HG03196 (cell line): ENCODE results near the gene CIT.

Experiments
- ATAC-seq: cut with Tn5 transposase; IDR thresholded peaks from one replicate; pipeline ENCODE4 v1.9.1; 2021; ENCODE audit not compliant: unreplicated experiment

The CIT gene

DNA sequence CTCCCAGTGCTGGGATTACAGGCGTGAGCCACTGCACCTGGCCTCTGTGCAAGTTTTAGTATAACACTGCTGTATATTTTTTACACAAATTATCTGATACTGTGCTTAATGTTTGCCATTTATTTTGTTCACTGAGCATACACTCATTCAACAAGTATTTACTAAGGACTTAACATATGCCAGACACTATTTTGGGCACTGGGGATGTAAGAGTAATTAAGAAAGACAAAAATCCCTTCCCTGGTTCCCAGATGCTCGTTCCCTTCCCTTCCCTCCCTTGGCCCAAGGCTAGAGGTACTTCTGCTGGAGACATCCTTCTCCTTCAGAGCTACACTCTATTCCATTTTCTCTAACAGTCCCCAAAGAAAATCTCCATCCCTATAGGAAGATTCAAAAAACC lies 12.5 kb downstream of the CIT start:
- no peak for ATAC-seq

- no peak for ATAC-seq
Measured at GRCh38 chr12:119859241-119859640, 17.9 kb downstream of the CIT start.

- no peak for ATAC-seq
Measured at GRCh38 chr12:119857041-119857591, 20.0 kb downstream of the CIT start.

GRCh38 chr12:119850330-119850729 lies 26.8 kb downstream of the CIT start:
- no peak for ATAC-seq

GRCh38 chr12:119843100-119843499 lies 34.0 kb downstream of the CIT start:
- no peak for ATAC-seq

GRCh38 chr12:119842380-119842779 lies 34.7 kb downstream of the CIT start:
- no peak for ATAC-seq

DNA sequence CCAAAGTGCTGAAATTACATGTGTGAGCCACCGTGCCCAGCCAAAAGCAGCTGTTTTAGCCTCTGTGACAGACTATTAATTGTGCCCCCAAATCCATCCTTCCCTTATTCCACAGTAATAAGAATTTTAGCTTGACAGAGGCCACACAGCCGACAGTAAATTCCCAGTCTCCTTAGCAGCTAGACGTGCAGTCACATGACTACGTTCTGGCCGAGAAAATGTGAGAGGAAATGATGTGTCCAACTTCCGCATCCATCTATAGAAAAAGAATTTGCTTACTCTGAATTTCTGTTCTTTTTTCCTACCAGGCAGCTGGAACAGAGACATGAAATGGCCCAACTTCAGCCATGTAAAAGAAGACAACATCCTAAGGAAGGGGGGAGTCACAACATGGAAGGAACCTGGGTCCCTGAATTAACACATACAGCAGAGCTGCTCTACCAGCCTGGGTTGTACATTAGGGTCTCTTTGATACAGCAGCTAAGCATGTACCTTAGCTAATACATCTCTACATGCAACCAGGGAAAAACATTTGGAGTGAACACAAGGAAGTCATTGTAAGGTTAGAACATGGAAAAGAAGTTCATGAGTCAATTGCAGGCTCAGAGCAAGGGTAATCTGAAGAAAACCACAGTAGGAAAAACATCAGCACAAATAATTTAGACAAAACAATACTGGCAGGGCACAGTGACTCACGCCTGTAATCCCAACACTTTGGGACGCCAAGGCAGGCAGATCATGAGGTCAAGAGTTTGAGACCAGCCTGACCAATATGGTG lies 35.5 kb downstream of the CIT start:
- ATAC-seq, result no peak

DNA sequence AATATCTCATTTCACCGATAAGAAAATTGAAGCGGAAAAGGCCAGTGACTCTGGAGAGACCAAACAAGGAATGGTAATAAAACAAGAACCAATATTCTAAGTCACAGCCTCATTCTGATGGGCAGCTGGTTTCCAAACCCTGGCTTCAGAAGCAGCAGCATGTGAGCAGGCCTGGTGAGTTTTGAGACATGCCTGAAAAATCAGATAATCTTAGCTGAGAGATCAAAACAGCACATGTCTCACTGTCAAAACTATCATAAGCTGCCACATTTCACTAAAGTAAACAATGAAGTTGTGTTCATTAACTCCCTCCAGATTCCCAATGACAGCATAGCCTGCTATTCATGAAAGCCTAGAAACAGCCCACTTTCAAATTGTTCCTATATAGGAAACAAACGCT lies 36.5 kb downstream of the CIT start:
- no peak for ATAC-seq

DNA sequence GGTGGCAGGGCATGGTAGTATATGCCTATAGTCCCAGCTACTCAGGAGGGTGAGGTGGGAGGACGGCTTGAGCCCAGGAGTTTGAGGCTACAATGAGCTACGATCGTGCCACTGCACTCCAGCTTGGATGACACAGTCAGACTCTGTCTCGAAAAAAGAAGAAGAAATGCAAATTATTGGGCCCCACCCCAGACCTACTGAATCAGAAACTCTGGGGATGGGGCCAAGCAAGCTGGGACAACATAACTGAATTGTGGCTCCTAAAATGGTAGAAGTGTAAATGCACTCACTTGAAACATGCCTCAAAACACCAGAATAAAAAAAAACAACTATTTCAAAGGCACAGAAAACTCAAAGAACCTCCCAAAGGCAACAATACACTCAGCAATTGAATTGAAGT lies 37.0 kb downstream of the CIT start:
- ATAC-seq, result no peak

DNA sequence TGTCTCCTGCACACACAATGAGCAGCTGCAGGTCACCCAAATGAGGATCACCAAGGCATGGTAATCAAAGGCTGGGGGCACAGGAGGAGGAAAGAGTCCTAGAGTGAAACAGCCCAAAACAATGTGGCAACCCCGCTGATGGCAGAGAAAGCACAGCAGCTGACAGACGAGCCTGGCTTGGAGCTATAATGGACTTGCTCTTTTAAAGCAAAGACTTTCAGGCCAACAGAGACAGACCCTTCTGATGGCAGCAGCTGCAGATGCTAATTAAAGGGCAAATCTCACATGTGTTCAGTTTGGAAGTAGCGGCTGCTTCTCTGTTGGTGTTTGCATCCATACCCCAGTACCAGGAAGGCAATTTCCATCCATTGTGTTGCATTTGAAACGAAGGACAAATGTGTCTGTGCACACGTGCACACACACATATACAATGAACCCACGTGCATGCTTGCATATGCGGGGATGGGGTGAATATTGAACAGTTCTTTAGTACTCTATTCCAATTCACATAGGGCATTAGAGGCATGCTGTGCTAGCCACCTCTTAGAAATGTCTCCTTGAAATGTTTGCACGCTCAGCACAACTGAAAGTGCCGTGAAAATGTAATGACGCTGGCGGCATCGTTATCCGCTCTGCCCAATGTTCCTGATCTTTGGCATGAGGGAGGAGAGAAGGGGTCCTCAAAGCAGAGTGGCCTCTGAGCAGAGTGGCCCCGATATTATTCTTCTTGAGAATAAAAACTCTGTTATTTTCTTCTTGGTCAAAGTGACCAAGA lies 38.1 kb downstream of the CIT start:
- ATAC-seq, result no peak

GRCh38 chr12:119836781-119837180 lies 40.3 kb downstream of the CIT start:
- no peak for ATAC-seq

DNA sequence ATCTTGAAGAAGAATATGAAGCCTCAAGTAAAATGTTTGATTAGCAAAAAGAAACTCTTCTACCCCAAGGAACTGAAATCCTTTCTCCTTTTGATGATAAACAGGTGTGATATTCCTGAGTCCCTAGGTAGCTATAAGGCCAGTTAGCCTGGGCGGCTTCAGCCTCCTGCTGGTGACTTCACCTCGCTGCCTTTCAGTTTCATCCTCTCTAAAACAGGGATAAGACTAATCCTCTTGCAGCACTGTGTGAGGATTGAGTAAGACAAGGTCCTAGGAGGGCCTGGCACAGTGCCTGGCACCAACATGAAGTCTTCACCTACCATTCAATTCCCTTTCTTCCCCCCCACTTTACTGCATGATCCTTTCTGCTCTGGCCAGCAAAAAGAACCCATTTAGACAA lies 42.1 kb downstream of the CIT start:
- ATAC-seq, result no peak

GRCh38 chr12:119829439-119829838 lies 47.7 kb downstream of the CIT start:
- ATAC-seq, result no peak

- no peak for ATAC-seq
Measured at GRCh38 chr12:119828300-119828699, 48.8 kb downstream of the CIT start.

- no peak for ATAC-seq
Measured at GRCh38 chr12:119827760-119828159, 49.4 kb downstream of the CIT start.

DNA sequence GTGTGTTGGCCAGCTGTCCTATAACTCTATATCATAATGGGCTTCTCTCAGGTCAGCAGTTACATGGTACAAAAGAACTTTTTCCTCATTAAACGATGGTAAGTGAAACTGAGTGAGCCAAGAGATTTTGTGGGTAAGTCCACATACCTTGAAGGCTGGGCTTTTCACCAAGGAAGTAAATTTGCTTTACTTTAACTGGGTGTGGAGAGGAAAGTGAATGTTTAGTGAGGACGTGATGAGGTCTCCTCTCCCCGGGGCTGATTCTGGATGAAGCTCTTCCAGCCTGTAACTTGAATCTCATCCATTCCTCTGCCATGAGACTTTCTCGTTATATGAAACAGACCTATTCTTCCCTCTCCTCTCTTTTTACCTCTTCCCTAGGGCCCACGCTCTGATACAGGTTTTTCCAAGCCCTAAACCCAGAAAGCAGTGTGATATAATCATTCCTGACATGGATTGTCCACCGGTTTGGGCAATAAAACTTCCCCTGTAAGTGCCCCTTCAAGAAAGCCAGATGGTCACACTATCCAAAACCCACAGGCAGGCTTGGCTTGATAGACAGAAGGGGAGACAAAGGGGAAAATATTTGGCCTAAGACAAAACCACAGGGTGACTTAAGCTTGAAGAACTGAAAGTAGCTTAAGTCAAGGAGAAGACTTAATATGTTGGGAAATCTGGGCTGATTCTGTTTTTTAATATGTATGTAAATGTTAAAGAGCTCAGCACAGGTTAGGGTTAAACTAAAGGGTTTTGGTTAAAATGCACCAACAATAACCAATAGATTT lies 50.3 kb downstream of the CIT start:
- ATAC-seq, result no peak

DNA sequence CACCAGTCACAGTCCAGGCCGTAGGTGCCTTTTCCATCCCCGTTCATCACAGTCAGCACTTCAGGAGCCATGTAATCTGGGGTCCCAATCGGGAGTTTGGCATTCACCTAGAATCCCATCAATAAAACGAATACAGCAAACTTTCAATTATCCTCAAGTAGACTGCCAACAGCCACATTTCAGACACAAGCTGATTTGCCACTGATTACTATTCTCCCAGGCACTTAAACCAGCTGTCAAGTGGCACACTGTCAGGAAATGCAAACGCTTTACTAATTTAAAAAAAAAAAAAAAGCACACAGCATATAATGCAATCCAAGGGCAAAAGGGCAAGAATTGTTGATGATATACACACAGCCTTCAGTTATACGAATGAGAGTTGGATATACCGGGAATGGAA lies 51.9 kb downstream of the CIT start:
- ATAC-seq, result no peak

DNA sequence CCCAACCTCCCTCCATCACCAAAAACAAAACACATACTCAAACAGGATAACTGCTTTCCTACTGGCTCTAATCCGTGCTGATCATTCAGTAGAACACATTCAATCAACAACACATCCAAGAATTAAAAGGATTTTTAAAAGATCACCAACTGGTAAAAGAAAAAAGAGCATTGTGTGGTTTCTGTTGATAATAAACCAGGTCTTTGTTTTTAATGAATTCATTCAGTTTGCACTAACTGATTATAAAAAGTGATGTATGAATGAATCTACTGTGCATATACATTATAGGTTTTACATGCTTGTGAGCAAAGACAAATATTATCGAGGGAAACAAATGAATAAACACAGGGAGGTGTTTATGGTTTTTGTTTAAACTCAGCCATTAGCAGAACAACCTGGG lies 55.1 kb downstream of the CIT start:
- no peak for ATAC-seq

DNA sequence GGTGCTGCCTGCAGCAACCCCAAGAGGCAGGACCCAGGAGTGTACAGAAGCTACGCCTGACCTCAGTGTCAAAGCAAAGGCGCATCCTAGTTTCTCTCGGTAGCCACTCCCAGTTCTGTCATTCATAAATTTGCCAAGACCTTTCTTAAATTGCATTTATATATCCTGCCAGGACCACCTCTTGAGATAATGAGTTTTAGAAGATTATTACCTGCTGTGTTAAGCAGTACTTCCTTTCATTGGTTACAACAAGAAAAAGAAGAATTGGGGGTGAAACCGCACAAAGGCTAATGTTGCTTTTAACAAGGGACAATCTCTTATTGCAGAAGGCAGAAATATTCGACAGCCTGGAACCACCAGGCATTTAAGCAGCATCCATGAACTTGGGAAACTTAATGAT lies 57.8 kb downstream of the CIT start:
- ATAC-seq, result no peak

DNA sequence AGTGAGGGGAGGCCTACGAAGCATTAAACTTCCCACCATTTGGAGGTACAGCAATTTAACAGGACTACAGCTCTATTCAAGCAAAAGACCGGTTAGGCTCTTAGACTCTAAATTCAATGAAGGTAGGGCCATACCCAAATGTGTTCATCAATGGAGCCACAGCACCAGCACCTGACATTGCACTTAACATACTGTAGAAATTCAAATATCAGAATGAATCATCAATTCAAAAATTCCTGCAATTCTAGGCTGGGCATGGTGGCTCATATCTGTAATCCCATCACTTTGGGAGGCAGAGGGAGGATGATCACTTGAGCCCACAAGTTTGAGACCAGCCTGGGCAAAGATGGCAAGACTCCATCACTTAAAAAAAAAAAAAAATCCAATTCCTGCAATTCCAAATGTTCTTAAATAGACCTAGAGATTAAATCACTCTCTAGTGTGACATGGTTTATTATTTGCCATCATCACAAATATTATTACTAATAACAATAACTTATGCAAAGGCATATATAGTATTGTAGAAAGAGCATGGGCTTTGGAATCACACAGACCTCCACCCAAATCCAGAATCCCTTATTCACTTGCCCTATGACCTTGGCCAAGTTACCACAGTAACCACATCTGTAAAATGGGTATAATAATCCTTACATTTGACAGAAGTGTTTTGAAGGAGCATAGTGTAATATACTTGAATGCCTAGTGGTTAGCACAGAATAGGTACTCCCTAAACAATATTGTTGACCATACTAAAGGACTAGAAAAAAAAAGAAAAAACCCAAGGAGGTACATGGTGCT lies 59.4 kb downstream of the CIT start:
- ATAC-seq, result no peak

- ATAC-seq, result no peak
Measured at GRCh38 chr12:119809023-119809422, 68.1 kb downstream of the CIT start.
